ENCODE measurements around the gene LONP1.
"Not testable (repeated sequence)": the region's sequence is repeated elsewhere in the genome, so short reads cannot be mapped to it uniquely, and the experiment has no call there.

LONP1 gene

DNA sequence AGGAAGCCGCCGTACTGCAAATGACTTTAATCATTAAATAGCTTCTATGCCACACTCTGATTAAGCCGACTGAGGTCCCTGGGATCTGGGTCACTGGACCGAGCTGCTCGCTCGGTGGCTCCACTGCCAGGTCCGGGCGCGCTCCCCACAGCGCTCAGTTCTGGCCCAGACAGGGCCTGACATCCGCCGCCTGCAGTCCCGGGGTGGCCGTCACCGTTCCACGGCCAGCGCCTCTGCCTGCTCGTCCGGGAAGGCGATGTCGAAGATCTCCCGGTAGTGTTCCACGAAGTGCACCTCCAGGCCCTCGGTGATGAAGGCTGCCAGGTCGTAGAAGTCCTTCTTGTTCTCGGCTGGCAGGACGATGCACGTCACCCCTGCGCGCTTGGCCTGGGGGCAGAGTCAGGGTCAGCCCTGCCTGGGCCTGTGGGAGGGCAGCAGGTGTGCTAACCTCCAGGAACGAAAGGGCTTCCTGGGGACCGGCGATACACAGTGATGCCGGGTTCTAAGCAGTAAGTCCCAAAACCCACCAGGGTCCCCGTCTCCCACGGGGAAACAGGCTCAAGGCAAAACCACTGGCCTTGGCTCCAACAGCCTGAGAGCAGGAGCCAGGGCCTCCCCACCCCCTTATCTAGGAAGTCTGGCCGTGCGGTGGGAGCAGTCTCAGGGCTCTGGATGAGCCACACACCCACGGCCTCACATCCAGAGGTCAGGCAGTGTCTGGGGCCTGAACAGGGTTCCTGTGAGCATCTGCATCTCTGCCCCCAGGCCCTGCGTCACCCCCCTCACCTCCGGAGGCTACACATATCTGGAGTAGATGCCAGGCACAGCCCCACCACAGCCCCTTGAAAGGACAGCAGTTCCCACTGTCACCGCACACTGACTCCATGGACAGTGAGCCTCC is 27.9 kb downstream of the LONP1 start:
- H3K4me3 ChIP-seq (replicated peaks in 1 of 2; ENCODE audit: low read depth in 2 of 2, low read length in 2 of 2) = peak overlapping the region; percentile 93 to 96
- no peak for DNase-seq (ENCODE audit: low read depth in 2 of 2)
- TF ChIP-seq, protein P1, sequence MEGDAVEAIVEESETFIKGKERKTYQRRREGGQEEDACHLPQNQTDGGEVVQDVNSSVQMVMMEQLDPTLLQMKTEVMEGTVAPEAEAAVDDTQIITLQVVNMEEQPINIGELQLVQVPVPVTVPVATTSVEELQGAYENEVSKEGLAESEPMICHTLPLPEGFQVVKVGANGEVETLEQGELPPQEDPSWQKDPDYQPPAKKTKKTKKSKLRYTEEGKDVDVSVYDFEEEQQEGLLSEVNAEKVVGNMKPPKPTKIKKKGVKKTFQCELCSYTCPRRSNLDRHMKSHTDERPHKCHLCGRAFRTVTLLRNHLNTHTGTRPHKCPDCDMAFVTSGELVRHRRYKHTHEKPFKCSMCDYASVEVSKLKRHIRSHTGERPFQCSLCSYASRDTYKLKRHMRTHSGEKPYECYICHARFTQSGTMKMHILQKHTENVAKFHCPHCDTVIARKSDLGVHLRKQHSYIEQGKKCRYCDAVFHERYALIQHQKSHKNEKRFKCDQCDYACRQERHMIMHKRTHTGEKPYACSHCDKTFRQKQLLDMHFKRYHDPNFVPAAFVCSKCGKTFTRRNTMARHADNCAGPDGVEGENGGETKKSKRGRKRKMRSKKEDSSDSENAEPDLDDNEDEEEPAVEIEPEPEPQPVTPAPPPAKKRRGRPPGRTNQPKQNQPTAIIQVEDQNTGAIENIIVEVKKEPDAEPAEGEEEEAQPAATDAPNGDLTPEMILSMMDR (IDR thresholded peaks at IDR 0.05; ENCODE audit: low read depth, low read length) = no peak

DNA sequence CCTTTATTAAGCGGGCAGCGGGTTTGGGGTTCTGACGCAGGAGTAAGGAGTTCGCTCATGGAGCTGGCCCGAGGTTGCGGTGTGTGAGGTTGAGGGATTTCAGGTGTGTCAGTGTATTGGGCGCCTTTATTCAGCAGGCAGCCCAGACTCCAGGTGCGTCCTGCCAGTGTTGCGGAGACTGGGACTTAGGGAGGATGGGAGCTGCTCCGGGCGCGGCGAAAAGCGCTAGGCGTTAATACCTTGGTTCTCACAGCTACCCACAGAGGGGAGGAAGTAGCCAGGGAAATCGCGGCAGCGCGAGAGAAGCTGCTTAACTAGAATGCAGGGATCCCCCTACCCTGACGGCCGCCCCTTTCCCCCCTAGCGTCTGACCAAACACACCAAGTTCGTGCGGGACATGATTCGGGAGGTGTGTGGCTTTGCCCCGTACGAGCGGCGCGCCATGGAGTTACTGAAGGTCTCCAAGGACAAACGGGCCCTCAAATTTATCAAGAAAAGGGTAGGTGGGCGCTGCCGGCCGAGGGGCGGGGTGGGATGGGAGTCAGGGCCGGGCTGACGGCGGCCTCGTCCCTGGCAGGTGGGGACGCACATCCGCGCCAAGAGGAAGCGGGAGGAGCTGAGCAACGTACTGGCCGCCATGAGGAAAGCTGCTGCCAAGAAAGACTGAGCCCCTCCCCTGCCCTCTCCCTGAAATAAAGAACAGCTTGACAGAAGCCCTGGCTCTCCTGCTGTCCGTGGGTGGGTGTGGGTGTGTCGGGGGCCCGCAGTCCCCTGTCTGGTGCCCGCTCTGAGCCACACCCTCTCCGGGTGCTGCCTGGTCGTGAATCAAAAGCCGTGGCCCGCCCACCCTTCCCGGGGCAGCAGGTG is 28.8 kb downstream of the LONP1 start:
- TF ChIP-seq, protein P1 (IDR thresholded peaks at IDR 0.05; ENCODE audit: low read depth, low read length) = no peak
- H3K4me3 ChIP-seq (replicated peaks in 1 of 2; ENCODE audit: low read depth in 2 of 2, low read length in 2 of 2) = peak overlapping the region; percentile 93 to 96
- DNase-seq (ENCODE audit: low read depth in 2 of 2) = peak; percentile 61 to 79

DNA sequence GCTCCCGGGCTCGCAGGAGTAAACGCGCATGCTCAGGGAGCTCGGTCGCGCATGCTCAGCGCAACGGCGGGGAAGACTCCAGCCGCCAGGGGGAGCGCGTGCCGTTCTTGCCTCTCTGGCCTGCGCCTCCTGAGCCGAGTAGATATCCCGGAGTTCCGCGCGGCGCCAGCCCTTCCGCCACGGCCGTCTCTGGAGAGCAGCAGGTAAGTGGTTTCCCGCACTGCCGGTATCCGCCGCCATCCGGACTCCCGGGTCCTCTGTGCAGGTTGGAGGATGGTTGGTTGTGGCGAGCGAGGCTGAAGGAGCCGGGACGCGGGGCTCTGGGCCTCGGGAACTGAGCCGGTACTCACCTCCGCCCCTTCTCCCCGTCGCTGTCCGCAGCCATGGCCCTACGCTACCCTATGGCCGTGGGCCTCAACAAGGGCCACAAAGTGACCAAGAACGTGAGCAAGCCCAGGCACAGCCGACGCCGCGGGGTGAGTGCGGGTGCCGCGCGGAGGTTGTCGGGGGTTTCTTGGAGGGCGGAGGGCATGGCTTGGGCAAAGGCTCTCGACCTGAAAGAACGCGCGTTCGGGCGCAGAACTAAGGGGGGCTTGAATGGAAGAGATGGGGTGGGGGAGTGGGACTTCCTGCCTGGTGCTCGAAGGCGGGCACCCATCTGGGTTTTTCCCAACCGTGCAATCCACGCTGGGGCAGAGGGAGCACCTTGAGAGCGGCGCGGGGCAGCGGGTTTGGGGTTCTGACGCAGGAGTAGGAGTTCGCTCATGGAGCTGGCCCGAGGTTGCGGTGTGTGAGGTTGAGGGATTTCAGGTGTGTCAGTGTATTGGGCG is 29.6 kb downstream of the LONP1 start, which contains the start of gene RPL36:
TSS of gene RPL36 (plus strand) at position 171 of the 830 bp plus-strand sequence. CDS start at position 384, 213 bp downstream.
- TF ChIP-seq, protein P1 (IDR thresholded peaks at IDR 0.05; ENCODE audit: low read depth, low read length) = peak; percentile 99
- DNase-seq (ENCODE audit: low read depth in 2 of 2) = peak; percentile 97 to 98
- peak within 1 kb of the TSS; percentile 93 to 96 for H3K4me3 ChIP-seq (replicated peaks in 1 of 2; ENCODE audit: low read depth in 2 of 2, low read length in 2 of 2)

DNA sequence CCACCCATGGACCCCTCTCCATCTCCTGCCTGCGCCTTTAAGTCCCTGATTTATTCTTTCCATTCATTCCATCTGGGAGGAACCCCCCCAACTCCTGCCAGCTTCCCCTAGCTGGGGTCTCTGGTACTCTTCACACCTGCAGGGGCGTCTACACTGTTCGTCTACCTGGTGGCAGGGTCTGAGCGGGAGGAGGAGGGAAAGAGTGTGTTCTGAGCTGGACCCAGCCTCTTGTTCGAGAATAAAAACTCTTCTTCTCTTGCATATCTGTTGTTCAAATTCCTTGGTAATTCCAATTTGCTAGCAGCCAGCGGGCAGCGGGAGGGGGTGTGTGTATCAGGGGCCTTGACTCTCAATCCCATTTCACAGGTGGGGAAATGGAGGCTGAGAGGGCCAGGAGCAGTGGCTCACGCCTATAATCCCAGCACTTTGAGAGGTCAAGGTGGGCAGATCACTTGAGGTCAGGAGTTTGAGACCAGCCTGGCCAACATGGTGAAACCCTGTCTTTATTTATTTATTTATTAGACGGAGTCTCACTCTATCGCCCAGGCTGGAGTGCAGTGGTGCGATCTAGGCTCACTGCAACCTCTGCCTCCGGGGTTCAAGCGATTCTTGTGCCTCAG is 31.6 kb downstream of the LONP1 start:
- DNase-seq (ENCODE audit: low read depth in 2 of 2) = not testable (repeated sequence)

DNA sequence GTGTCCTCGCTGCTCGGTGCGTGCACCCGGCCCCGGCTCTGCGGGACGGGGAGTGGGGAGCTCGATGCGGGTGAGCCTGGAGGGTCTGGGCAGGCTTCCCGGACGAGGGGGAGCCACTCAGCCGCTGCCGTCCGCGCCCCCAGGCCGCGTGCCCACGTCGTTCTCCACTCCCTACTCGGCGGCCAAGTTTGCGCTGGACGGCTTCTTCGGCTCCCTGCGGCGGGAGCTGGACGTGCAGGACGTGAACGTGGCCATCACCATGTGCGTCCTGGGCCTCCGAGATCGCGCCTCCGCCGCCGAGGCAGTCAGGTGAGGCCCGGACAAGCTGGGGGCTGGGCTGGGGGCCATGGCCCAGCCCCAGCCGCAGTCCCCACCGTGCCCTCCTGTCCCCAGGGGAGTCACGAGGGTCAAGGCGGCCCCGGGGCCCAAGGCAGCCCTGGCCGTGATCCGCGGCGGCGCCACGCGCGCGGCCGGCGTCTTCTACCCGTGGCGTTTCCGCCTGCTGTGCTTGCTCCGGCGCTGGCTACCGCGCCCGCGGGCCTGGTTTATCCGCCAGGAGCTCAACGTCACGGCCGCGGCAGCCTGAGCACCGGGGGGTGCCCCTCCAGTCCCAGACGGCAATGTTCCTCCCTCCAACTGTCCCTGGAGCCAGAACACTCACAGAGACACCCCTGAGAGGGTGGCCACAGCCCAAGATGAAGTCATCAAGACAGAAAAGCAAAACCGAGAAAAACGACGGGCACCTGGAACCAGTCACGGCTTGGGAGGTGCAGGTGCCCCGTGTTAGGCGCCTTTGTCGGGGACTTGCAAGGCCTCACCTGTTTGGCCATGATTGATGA is 32.4 kb downstream of the LONP1 start:
- TF ChIP-seq, protein P1 (IDR thresholded peaks at IDR 0.05; ENCODE audit: low read depth, low read length) = no peak
- H3K4me3 ChIP-seq (replicated peaks in 1 of 2; ENCODE audit: low read depth in 2 of 2, low read length in 2 of 2) = peak overlapping the region; percentile 49 to 51
- DNase-seq (ENCODE audit: low read depth in 2 of 2) = no peak

More for the DNA sequence above, 31.6 kb downstream of the LONP1 start:
- H3K4me3 ChIP-seq (replicated peaks in 1 of 2; ENCODE audit: low read depth in 2 of 2, low read length in 2 of 2) = not testable (repeated sequence)

Measured in cardiac fibroblast (primary cell).